Activated T-cell treated with anti-CD3 and anti-CD28 coated beads for 1 hour (primary cell): Measurements from ENCODE around the gene BCAM.
"Not testable (repeated sequence)": the region's sequence is repeated elsewhere in the genome, so short reads cannot be mapped to it uniquely, and the experiment has no call there.

Experiments used
- DNase-seq: peaks from one replicate; pipeline ENCODE4 v3.0.0-alpha.2; 2020; ENCODE audit warnings: low read depth

Gene BCAM

GRCh38 chr19:44808463-44809371 lies at the start of gene BCAM:
BCAM (plus strand) TSS chr19:44809103; CDS start chr19:44809125, 22 bp downstream.
- no peak for DNase-seq

- DNase-seq, result no peak
Measured at GRCh38 chr19:44762038-44762437, 46.9 kb upstream of the BCAM start.

- no peak for DNase-seq
Measured at GRCh38 chr19:44765033-44765948, 43.6 kb upstream of the BCAM start.

GRCh38 chr19:44765949-44766335 lies 43.0 kb upstream of the BCAM start:
- DNase-seq, result no peak

GRCh38 chr19:44767295-44768180 lies 41.4 kb upstream of the BCAM start:
- no peak for DNase-seq

- DNase-seq, result peak; percentile 98
Measured at GRCh38 chr19:44770550-44771257, 38.2 kb upstream of the BCAM start.

GRCh38 chr19:44772144-44772543 lies 36.8 kb upstream of the BCAM start:
- not testable (repeated sequence) for DNase-seq

- DNase-seq, result no peak
Measured at GRCh38 chr19:44772959-44773358, 35.9 kb upstream of the BCAM start.

- DNase-seq, result no peak
Measured at GRCh38 chr19:44775676-44776240, 33.1 kb upstream of the BCAM start.

- DNase-seq, result no peak
Measured at GRCh38 chr19:44776402-44777096, 32.4 kb upstream of the BCAM start.

GRCh38 chr19:44777715-44778347 lies 31.1 kb upstream of the BCAM start, which contains the start of gene CBLC:
CBLC (plus strand) TSS chr19:44777890; CDS start chr19:44777932, 42 bp downstream.
- DNase-seq, result no peak

GRCh38 chr19:44779150-44779549 lies 29.8 kb upstream of the BCAM start:
- no peak for DNase-seq

GRCh38 chr19:44781694-44782093 lies 27.2 kb upstream of the BCAM start:
- not testable (repeated sequence) for DNase-seq

- no peak for DNase-seq
Measured at GRCh38 chr19:44782729-44783128, 26.2 kb upstream of the BCAM start.

GRCh38 chr19:44783545-44783944 lies 25.4 kb upstream of the BCAM start:
- no peak for DNase-seq

- no peak for DNase-seq
Measured at GRCh38 chr19:44785271-44785670, 23.6 kb upstream of the BCAM start.

GRCh38 chr19:44785993-44786392 lies 22.9 kb upstream of the BCAM start:
- DNase-seq, result no peak

- no peak for DNase-seq
Measured at GRCh38 chr19:44788971-44789370, 19.9 kb upstream of the BCAM start.

- no peak for DNase-seq
Measured at GRCh38 chr19:44789943-44790483, 18.9 kb upstream of the BCAM start.
